Esophagus squamous epithelium (tissue), 4 donors: ENCODE measurements around the gene SH3RF1.

Source experiments
- POLR2A ChIP-seq, 4 donors: fragments of 450-650 bp; IDR thresholded peaks; one replicate each; pipeline ENCODE4 v1.6.1; 2017; ENCODE audit warnings: antibody characterized with exemption in 4 of 4, mild to moderate bottlenecking in 4 of 4, moderate library complexity in 3 of 4
- TF ChIP-seq, protein P1 (sequence below), 6 experiments: fragments of 450-650 bp in 4 of 6; fragments of 200-600 bp in 2 of 6; sonication (generic) in 2 of 6; IDR thresholded peaks; one replicate each; pipeline ENCODE4 v1.5.1; 2016 to 2019; ENCODE audit warnings: antibody characterized with exemption in 6 of 6, mild to moderate bottlenecking in 4 of 6, moderate library complexity in 4 of 6

DNA sequence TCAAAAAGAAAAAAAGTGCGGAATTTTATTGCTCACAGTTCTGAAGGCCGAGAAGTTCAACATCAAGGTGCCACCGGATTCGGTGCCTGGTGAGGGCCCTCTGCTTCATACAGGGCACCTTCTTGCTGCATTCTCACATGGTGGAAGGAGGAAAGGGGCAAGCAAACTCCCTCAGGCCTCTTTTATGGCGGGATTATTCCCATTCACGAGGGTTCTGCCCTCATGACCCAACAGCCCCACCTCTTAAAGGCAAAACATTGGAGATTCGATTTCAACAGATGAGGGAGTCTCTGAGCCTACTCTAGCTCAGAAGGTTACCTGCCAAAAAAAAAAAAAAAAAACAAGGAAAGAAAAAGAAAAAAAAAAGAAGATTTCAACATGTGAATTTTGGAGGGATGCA lies 196.6 kb downstream of the SH3RF1 start:
- TF ChIP-seq, protein P1, sequence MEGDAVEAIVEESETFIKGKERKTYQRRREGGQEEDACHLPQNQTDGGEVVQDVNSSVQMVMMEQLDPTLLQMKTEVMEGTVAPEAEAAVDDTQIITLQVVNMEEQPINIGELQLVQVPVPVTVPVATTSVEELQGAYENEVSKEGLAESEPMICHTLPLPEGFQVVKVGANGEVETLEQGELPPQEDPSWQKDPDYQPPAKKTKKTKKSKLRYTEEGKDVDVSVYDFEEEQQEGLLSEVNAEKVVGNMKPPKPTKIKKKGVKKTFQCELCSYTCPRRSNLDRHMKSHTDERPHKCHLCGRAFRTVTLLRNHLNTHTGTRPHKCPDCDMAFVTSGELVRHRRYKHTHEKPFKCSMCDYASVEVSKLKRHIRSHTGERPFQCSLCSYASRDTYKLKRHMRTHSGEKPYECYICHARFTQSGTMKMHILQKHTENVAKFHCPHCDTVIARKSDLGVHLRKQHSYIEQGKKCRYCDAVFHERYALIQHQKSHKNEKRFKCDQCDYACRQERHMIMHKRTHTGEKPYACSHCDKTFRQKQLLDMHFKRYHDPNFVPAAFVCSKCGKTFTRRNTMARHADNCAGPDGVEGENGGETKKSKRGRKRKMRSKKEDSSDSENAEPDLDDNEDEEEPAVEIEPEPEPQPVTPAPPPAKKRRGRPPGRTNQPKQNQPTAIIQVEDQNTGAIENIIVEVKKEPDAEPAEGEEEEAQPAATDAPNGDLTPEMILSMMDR (IDR thresholded peaks at IDR 0.05) = no peak
- no peak for TF ChIP-seq POLR2A (IDR thresholded peaks at IDR 0.05)
